COLO829 (cell line): ENCODE measurements around the gene OR10AD1.
"Not testable (repeated sequence)": the region's sequence is repeated elsewhere in the genome, so short reads cannot be mapped to it uniquely, and the experiment has no call there.

Experiments
- DNase-seq: peaks from one replicate; pipeline ENCODE4 v3.0.0; 2012; ENCODE audit warnings: low spot score

Gene OR10AD1

DNA sequence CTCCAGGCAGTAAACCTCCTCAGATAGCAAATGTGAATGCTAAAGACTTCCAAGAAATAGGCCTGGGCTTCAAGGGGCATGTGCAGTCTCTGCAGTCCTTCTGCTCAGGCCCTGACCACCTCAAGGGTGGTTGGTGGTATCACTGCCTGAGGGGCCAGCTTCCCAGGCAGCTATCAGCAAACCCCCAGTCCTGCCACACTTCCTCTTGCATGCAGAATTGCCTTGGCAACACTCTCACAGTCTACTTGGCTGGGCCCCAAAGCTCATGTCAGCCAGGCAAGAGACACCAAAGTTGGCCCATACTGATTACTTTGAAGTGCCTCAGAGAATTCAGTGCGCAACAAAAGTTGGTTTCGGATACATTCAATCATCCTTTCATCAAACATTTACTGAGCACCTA is 42.3 kb downstream of the OR10AD1 start:
- no peak for DNase-seq

DNA sequence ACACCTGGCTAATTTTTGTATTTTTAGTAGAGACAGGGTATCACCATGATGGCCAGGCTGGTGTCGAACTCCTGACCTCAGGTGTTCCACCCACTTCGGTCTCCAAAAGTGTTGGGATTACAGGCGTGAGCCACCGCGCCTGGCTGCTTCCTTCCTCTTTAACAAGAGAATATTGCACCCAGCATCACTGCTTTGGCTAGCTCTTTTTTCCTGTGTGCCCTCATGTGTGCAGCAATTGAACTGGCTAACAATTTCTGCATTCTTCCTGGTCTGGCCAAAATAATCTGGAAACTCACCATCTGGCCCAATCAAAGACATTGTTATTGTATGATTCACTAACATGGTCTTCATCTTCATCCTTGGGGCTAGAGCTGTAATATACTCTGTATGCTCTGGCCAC is 43.0 kb downstream of the OR10AD1 start:
- no peak for DNase-seq

GRCh38 chr12:48157889-48158370 is 45.2 kb downstream of the OR10AD1 start:
- no peak for DNase-seq

DNA sequence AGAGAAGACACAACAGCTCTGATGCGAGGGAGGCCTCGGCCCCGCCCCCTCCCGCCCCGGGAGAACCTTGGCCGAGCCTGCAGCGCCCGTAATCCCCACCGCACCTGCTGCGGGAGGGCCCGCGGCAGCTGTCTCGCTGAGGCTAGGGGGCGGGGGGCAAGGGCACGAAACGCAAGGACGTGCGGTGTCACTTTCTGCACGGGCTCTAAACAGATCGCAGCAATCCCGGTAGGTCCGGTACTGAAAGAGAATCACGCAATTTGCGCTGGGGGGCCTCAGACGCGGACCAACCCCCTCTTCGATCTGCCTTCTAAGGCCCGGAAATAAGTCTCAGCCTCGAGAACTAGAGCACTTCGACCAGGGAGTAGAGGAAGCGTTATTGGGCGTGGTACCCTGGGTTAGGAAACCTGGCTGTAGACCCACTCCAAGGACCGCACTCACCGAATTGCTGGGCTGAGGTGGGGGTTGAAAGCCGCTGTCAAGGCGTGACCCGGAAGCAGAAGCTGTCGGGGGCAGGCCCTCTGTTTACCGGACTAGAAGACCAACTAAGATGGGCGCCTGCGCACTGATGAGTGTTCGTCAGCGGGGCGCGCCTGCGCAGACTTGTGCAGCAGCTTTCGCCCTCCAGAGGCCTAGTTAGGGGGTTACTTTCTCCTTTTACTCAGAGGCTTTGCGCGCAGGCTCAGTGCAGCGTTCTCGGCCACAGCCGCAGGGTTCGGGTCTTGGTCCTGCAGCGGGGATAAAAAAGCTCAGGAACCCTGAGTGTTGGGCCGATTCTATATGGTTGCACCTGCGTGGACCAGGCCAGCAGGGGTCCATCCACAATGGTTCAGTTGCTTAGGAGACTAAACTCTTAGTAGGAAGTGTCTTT is 45.8 kb downstream of the OR10AD1 start, which contains the start of gene ASB8:
Gene ASB8, minus strand, starts transcription at position 498 of the 871 bp plus-strand sequence. CDS start 4,019 bp downstream, outside the sequence.
- peak; percentile 97 for DNase-seq

- DNase-seq = no peak
Observed at GRCh38 chr12:48156652-48157017, 46.5 kb downstream of the OR10AD1 start.

DNA sequence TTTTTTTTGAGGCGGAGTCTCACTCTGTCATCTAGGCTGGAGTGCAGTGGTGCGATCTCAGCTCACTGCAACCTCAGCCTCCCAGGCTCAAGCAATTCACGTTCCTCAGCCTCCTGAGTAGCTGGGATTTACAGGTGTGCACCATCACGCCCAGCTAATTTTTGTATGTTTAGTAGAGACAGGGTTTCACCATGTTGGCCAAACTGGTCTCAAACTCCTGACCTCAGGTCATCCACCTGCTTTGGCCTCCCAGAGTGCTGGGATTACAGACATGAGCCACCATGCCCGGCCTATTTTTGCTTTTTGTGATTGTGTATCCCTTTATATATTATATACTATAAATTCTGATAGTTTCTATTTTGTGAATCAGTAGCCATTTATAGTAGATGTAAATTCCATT is 47.3 kb downstream of the OR10AD1 start:
- not testable (repeated sequence) for DNase-seq
